ENCODE data around the gene ADAMTS8. TPM values are rescaled to one million over a fixed set of nuclear protein-coding genes. Genes with fewer than 3 reads are reported as not detected.

The ADAMTS8 gene
- total and polyA plus RNA-seq, 9 of the 15 experiments (the other 6 are each of a cell fraction or from before 2014, with no cell fraction given): not detected

- TF ChIP-seq PRDM10 (IDR thresholded peaks at IDR 0.05; ENCODE audit: partially characterized antibody): no peak
These were observed 7.2 kb downstream of the ADAMTS8 start (continued) for GRCh38 chr11:130421199-130421585.

- intact Hi-C loops (cut with micrococcal nuclease): no loop called here
- CTCF ChIA-PET (ENCODE audit: low intra/inter-chr PET ratio): no interaction called here
- Histone ChIP-seq H2AFZ (ENCODE audit: low read depth, low read length) (no peak overlapping the region), H3K27me3 (ENCODE audit: control insufficient read depth in 2 of 2, insufficient read depth in 2 of 2, low read length in 2 of 2) (peaks cover 57 to 92% of the 10 kb centered on the region in 2 experiments), H3K9ac (ENCODE audit: insufficient read depth in 1 of 2, low read depth in 2 of 2, low read length in 2 of 2) (no peak overlapping the region), H4K20me1 (replicated peaks; ENCODE audit: control insufficient read depth, insufficient read depth, low read length) (peaks cover 15% of the 10 kb centered on the region; the same call in 1 of the 2 replicates), H3K4me3 (no peak overlapping the region), H3K4me1 (replicated peaks in 1 of 2; ENCODE audit: control insufficient read depth in 2 of 2, insufficient read depth in 2 of 2, low read length in 2 of 2) (peaks cover 0 to 3% of the 10 kb centered on the region in 2 experiments; a peak in 1 of 5 replicates), H3K79me2 (ENCODE audit: control insufficient read depth, insufficient read depth, low read length) (no peaks in the 10 kb centered on the region), H3K27ac (ENCODE audit: extremely low read depth, low read depth, low read length) (no peak overlapping the region), H3K9me3 (replicated peaks; ENCODE audit: control insufficient read depth, insufficient read depth, low read depth, low read length) (no peaks in the 10 kb centered on the region), H3K9me1 (ENCODE audit: control insufficient read depth, insufficient read depth, low read length) (no peaks in the 10 kb centered on the region), H3K36me3 (ENCODE audit: control insufficient read depth, insufficient read depth, low read length) (no peaks in the 10 kb centered on the region), H3K4me2 (ENCODE audit: insufficient read depth, low read length) (no peak overlapping the region)
- DNase-seq (ENCODE audit: extremely low read depth in 1 of 4, low spot score in 3 of 4) (no peak), FAIRE-seq (no peak), ATAC-seq (no peak)
- BruUV-seq (replicated peaks): no TSS peak
- no peak for TF ChIP-seq JUN (IDR thresholded peaks at IDR 0.05; ENCODE audit: borderline replicate concordance, low read depth, low read length)
- TF ChIP-seq JUN (CRISPR knock-in tag; IDR thresholded peaks at IDR 0.05; ENCODE audit: borderline replicate concordance): no peak
- no peak for TF ChIP-seq ZNF436 (CRISPR knock-in tag; IDR thresholded peaks at IDR 0.05)
- no peak for TF ChIP-seq GATAD2A (IDR thresholded peaks at IDR 0.05)
- TF ChIP-seq ZNF699 (CRISPR knock-in tag; IDR thresholded peaks at IDR 0.05; ENCODE audit: insufficient replicate concordance): no peak
- no peak for TF ChIP-seq RBBP5 (IDR thresholded peaks at IDR 0.05; ENCODE audit: borderline replicate concordance, insufficient read depth, low read length, poor library complexity, severe bottlenecking)
- in situ Hi-C loops (cut with MboI): loop anchor here (10.0 kb wide), 1 partner anchor 206 kb away; no protein-coding TSS in a partner anchor
- 2% methylated on average over 14 of the region's 14 CpGs for WGBS (ENCODE audit: insufficient coverage, low coverage, missing lambda C conversion rate)
- POLR2A ChIA-PET: no interaction called here
These were observed 7.8 kb downstream of the ADAMTS8 start for GRCh38 chr11:130420478-130421198.
